Stimulated activated naive CD4-positive, alpha-beta T cell (primary cell): ENCODE measurements around the gene MMS19.
"Not testable (repeated sequence)": the region's sequence is repeated elsewhere in the genome, so short reads cannot be mapped to it uniquely, and the experiment has no call there.

Experiments
- DNase-seq, 6 experiments: peaks; one replicate each; lab custom pipeline; 2025; lab: John Stamatoyannopoulos, UW

The MMS19 gene

GRCh38 chr10:97499561-97500296 lies 1.5 kb upstream of the MMS19 start:
- peak in 1 of 6 experiments; percentile 54 for DNase-seq

GRCh38 chr10:97498841-97499560 lies 779 bp upstream of the MMS19 start, which contains the start of gene UBTD1:
Gene UBTD1 (plus strand): TSS chr10:97498924. CDS start chr10:97499204, 280 bp downstream.
- peak in 5 of 6 experiments; percentile 34 to 68 (median 51) for DNase-seq

GRCh38 chr10:97497572-97498075 lies 598 bp downstream of the MMS19 start:
- peak; percentile 40 to 60 (median 50) for DNase-seq

GRCh38 chr10:97494863-97495506 lies 3.2 kb downstream of the MMS19 start:
- peak; percentile 3 to 55 (median 37) for DNase-seq

- no peak for DNase-seq
Measured at GRCh38 chr10:97494151-97494550, 4.1 kb downstream of the MMS19 start.

- DNase-seq = no peak
Measured at GRCh38 chr10:97490592-97490991, 7.6 kb downstream of the MMS19 start.

GRCh38 chr10:97485647-97486281 lies 12.5 kb downstream of the MMS19 start:
- no peak for DNase-seq

GRCh38 chr10:97483921-97484320 lies 14.3 kb downstream of the MMS19 start:
- DNase-seq = no peak

- DNase-seq = no peak
Measured at GRCh38 chr10:97483506-97483905, 14.7 kb downstream of the MMS19 start.

GRCh38 chr10:97482381-97482780 lies 15.8 kb downstream of the MMS19 start:
- no peak for DNase-seq

GRCh38 chr10:97481071-97481470 lies 17.2 kb downstream of the MMS19 start:
- no peak for DNase-seq

GRCh38 chr10:97479939-97480338 lies 18.3 kb downstream of the MMS19 start:
- DNase-seq = no peak

- not testable (repeated sequence) for DNase-seq
Measured at GRCh38 chr10:97479410-97479809, 18.8 kb downstream of the MMS19 start.

- DNase-seq = no peak
Measured at GRCh38 chr10:97475936-97476594, 22.2 kb downstream of the MMS19 start.

- DNase-seq = no peak
Measured at GRCh38 chr10:97474918-97475317, 23.3 kb downstream of the MMS19 start.

GRCh38 chr10:97468781-97469180 lies 29.4 kb downstream of the MMS19 start:
- not testable (repeated sequence) for DNase-seq

- no peak for DNase-seq
Measured at GRCh38 chr10:97468162-97468561, 30.1 kb downstream of the MMS19 start.

- DNase-seq = no peak
Measured at GRCh38 chr10:97466755-97467154, 31.5 kb downstream of the MMS19 start.

- DNase-seq = no peak
Measured at GRCh38 chr10:97465982-97466381, 32.2 kb downstream of the MMS19 start.

- DNase-seq = no peak
Measured at GRCh38 chr10:97464226-97464625, 34.0 kb downstream of the MMS19 start.

GRCh38 chr10:97463363-97464132 lies 34.7 kb downstream of the MMS19 start:
- peak; percentile 11 to 50 (median 24) for DNase-seq
